H1 (cell line): Measurements from ENCODE around the gene NHERF2. TPM values are rescaled to one million over a fixed set of nuclear protein-coding genes. Genes with fewer than 3 reads are reported as not detected.

Experiments used
- CTCF ChIA-PET: fragments of 300-600 bp; sonication (Branson Sonifier 250); formaldehyde crosslinking; loops from one replicate; lab custom pipeline; 2021; ENCODE audit not compliant: partially characterized antibody; lab: Charles Lee
- POLR2A ChIA-PET: fragments of 300-600 bp; sonication (Branson Sonifier 250); formaldehyde crosslinking; loops from one replicate; lab custom pipeline; 2021; ENCODE audit warnings: inconsistent platforms; ENCODE audit not compliant: partially characterized antibody; lab: Charles Lee
- DNase-seq, 2 experiments: peaks; one replicate each; pipeline versions ENCODE4 v3.0.0 to v3.0.0-alpha.2; 2010 to 2022; ENCODE audit warnings: low spot score in 2 of 2, low read depth in 1 of 2, mixed read lengths in 1 of 2
- FAIRE-seq: peaks from 2 replicates; lab custom pipeline; 2011; peaks lifted over from hg19 to GRCh38; lab: Jason Lieb, UNC
- H2AFZ ChIP-seq: 2 replicates; pipeline ENCODE4 v1.8.1; 2012; ENCODE audit warnings: low read length, inconsistent platforms
- H2AK5ac ChIP-seq: 2 replicates; pipeline ENCODE4 v1.6.1; 2013; ENCODE audit warnings: low read depth, low read length
- H2BK120ac ChIP-seq: replicated peaks from 2 replicates; pipeline ENCODE3; 2013; ENCODE audit warnings: low read depth, low read length, inconsistent platforms
- H2BK12ac ChIP-seq: 2 replicates; pipeline ENCODE4 v1.6.1; 2013; ENCODE audit warnings: low read depth, low read length
- H2BK15ac ChIP-seq: 2 replicates; pipeline ENCODE4 v1.6.1; 2013; ENCODE audit warnings: low read length
- H2BK20ac ChIP-seq: 2 replicates; pipeline ENCODE4 v1.6.1; 2013; ENCODE audit warnings: low read length
- H2BK5ac ChIP-seq: 2 replicates; pipeline ENCODE4 v1.6.1; 2013; ENCODE audit warnings: low read depth, low read length
- H3K14ac ChIP-seq: 2 replicates; pipeline ENCODE4 v1.6.1; 2013; ENCODE audit warnings: inconsistent platforms; ENCODE audit not compliant: insufficient read length
- H3K18ac ChIP-seq: 2 replicates; pipeline ENCODE4 v1.6.1; 2013; ENCODE audit warnings: low read length; ENCODE audit errors: extremely low read depth
- H3K23ac ChIP-seq: 2 replicates; pipeline ENCODE4 v1.6.1; 2013; ENCODE audit warnings: inconsistent platforms; ENCODE audit not compliant: insufficient read length
- H3K23me2 ChIP-seq: 2 replicates; pipeline ENCODE4 v1.6.1; 2013; ENCODE audit warnings: low read depth, low read length
- H3K27ac ChIP-seq: 2 replicates; pipeline ENCODE4 v1.6.1; 2011; ENCODE audit warnings: low read depth, low read length, inconsistent platforms
- H3K27me3 ChIP-seq, 4 experiments: replicated peaks in 1 of 4; 1 replicate in 1 of 4; 2 replicates in 3 of 4; pipeline versions ENCODE4 v1.6.1 to v1.8.1; 2011 to 2013; ENCODE audit warnings: low read length in 3 of 4, mild to moderate bottlenecking in 3 of 4, inconsistent platforms in 2 of 4, mixed read lengths in 2 of 4, moderate library complexity in 1 of 4; ENCODE audit not compliant: control insufficient read depth in 3 of 4, insufficient read depth in 3 of 4; ENCODE audit errors: extremely low read depth in 1 of 4
- H3K36me3 ChIP-seq, 4 experiments: 2 replicates each; pipeline versions ENCODE4 v1.6.1 to v1.8.1; 2011 to 2013; ENCODE audit warnings: mild to moderate bottlenecking in 4 of 4, low read length in 3 of 4, moderate library complexity in 2 of 4, control low read depth in 1 of 4, inconsistent platforms in 1 of 4; ENCODE audit not compliant: insufficient read depth in 4 of 4, control insufficient read depth in 2 of 4
- H3K4ac ChIP-seq: replicated peaks from 2 replicates; pipeline ENCODE3; 2013; ENCODE audit warnings: low read length, low read depth, mixed read lengths, inconsistent platforms; ENCODE audit not compliant: insufficient read length
- H3K4me1 ChIP-seq, 4 experiments: replicated peaks in 1 of 4; 1 replicate in 1 of 4; 2 replicates in 3 of 4; pipeline versions ENCODE4 v1.6.1 to v1.8.1; 2011 to 2013; ENCODE audit warnings: low read length in 3 of 4, inconsistent platforms in 2 of 4, mixed read lengths in 1 of 4; ENCODE audit not compliant: insufficient read depth in 4 of 4, control insufficient read depth in 3 of 4
- H3K4me2 ChIP-seq, 2 experiments: 2 replicates each; pipeline versions ENCODE4 v1.6.1 to v1.8.1; 2011 to 2013; ENCODE audit warnings: low read depth in 2 of 2, low read length in 2 of 2, control low read depth in 1 of 2, inconsistent platforms in 1 of 2, mild to moderate bottlenecking in 1 of 2; ENCODE audit not compliant: insufficient read depth in 1 of 2
- H3K4me3 ChIP-seq, 4 experiments: fragments of 200-600, 300-600 bp in 1 of 4; sonication (generic), shearing (Covaris generic), sonication (Bioruptor Twin) in 1 of 4; 2 replicates each; pipeline versions ENCODE4 v1.5.1 to v1.8.1; 2011 to 2016; ENCODE audit warnings: low read length in 4 of 4, low read depth in 3 of 4, control low read depth in 2 of 4, inconsistent platforms in 2 of 4, mild to moderate bottlenecking in 2 of 4, mixed read lengths in 1 of 4, moderate library complexity in 1 of 4; ENCODE audit not compliant: insufficient read depth in 2 of 4; ENCODE audit errors: extremely low read depth in 1 of 4
- H3K56ac ChIP-seq: replicated peaks from 2 replicates; pipeline ENCODE3; 2013; ENCODE audit warnings: low read depth, mild to moderate bottlenecking, mixed read lengths, low read length, inconsistent platforms; ENCODE audit not compliant: insufficient read length
- H3K79me1 ChIP-seq: 2 replicates; pipeline ENCODE4 v1.6.1; 2013; ENCODE audit warnings: low read depth, low read length, control low read depth
- H3K79me2 ChIP-seq, 2 experiments: 2 replicates each; pipeline versions ENCODE4 v1.6.1 to v1.8.1; 2012 to 2013; ENCODE audit warnings: low read length in 2 of 2, mild to moderate bottlenecking in 2 of 2, inconsistent platforms in 1 of 2; ENCODE audit not compliant: insufficient read depth in 2 of 2, control insufficient read depth in 1 of 2
- H3K9ac ChIP-seq, 4 experiments: replicated peaks in 1 of 4; 1 replicate in 1 of 4; 2 replicates in 3 of 4; pipeline versions ENCODE4 v1.6.1 to v1.8.1; 2011 to 2013; ENCODE audit warnings: low read depth in 3 of 4, low read length in 3 of 4, control low read depth in 2 of 4, mild to moderate bottlenecking in 2 of 4, moderate library complexity in 2 of 4, inconsistent platforms in 1 of 4; ENCODE audit errors: extremely low read depth in 1 of 4
- H3K9me3 ChIP-seq, 2 experiments: 2 replicates each; pipeline versions ENCODE4 v1.6.1 to v1.8.1; 2012 to 2013; ENCODE audit warnings: mild to moderate bottlenecking in 2 of 2, moderate library complexity in 2 of 2, control low read depth in 1 of 2, inconsistent platforms in 1 of 2, low read depth in 1 of 2, low read length in 1 of 2, mixed read lengths in 1 of 2; ENCODE audit not compliant: insufficient read depth in 2 of 2
- H4K20me1 ChIP-seq, 2 experiments: replicated peaks in 1 of 2; 2 replicates each; pipeline versions ENCODE3 to v1.8.1; 2011 to 2013; ENCODE audit warnings: inconsistent platforms in 2 of 2, low read length in 2 of 2, mild to moderate bottlenecking in 1 of 2; ENCODE audit not compliant: insufficient read depth in 2 of 2, control insufficient read depth in 1 of 2
- H4K5ac ChIP-seq: 2 replicates; pipeline ENCODE4 v1.6.1; 2013; ENCODE audit warnings: low read length, low read depth, mixed read lengths, inconsistent platforms; ENCODE audit not compliant: insufficient read length
- H4K8ac ChIP-seq: 2 replicates; pipeline ENCODE4 v1.8.0; 2013; ENCODE audit warnings: mild to moderate bottlenecking, moderate library complexity, low read length, inconsistent platforms; ENCODE audit not compliant: insufficient read depth; ENCODE audit errors: extremely low read depth
- H4K91ac ChIP-seq: replicated peaks from 2 replicates; pipeline ENCODE3; 2013; ENCODE audit warnings: low read length, mixed read lengths, inconsistent platforms; ENCODE audit not compliant: insufficient read length
- ASH2L ChIP-seq: fragments of 200-600, 300-600 bp; sonication (generic); IDR thresholded peaks from one replicate; pipeline ENCODE4 v1.7.1; 2017; ENCODE audit warnings: low read length
- CREB1 ChIP-seq: IDR thresholded peaks from 2 replicates; pipeline ENCODE4 v1.6.1; 2012; ENCODE audit warnings: inconsistent platforms
- EGR1 ChIP-seq: IDR thresholded peaks from 2 replicates; pipeline ENCODE4 v1.6.1; 2011; ENCODE audit warnings: low read depth, low read length, borderline replicate concordance
- JUN ChIP-seq: IDR thresholded peaks from 2 replicates; pipeline ENCODE4 v1.6.1; 2011; ENCODE audit warnings: low read depth, mild to moderate bottlenecking, improper control_type of control experiment, low read length
- KDM4A ChIP-seq: IDR thresholded peaks from one replicate; pipeline ENCODE4 v1.7.1; 2012; ENCODE audit warnings: low read depth, mild to moderate bottlenecking, moderate library complexity, low read length, inconsistent platforms; ENCODE audit not compliant: severe bottlenecking
- POU5F1 ChIP-seq: IDR thresholded peaks from 2 replicates; pipeline ENCODE4 v1.6.1; 2011; ENCODE audit warnings: low read depth, mild to moderate bottlenecking, low read length, moderate library complexity
- RXRA ChIP-seq: IDR thresholded peaks from 2 replicates; pipeline ENCODE4 v1.6.1; 2011; ENCODE audit warnings: low read depth, mild to moderate bottlenecking, low read length, moderate library complexity; ENCODE audit not compliant: insufficient read depth
- SIRT6 ChIP-seq: IDR thresholded peaks from one replicate; pipeline ENCODE4 v1.7.1; 2012; ENCODE audit warnings: low read length, inconsistent platforms
- SP2 ChIP-seq: IDR thresholded peaks from 2 replicates; pipeline ENCODE4 v1.6.1; 2012; ENCODE audit warnings: mild to moderate bottlenecking, low read length, inconsistent platforms
- WGBS, 2 experiments: shearing (Covaris generic) in 1 of 2; methylation state at CpG; one replicate each; pipeline versions ENCODE4 v1.1.6 to v1.1.7; 2013 to 2015; ENCODE audit warnings: low lambda C conversion rate in 2 of 2, mixed read lengths in 2 of 2, inconsistent platforms in 1 of 2, low coverage in 1 of 2, missing lambda C conversion rate in 1 of 2; ENCODE audit not compliant: insufficient replicate concordance in 2 of 2, insufficient coverage in 1 of 2, insufficient read length in 1 of 2; ENCODE audit errors: extremely low coverage in 1 of 2, missing lambda C conversion rate in 1 of 2; 5-methylcytosine and 5-hydroxymethylcytosine counted together
- polyA plus RNA-seq, 7 experiments: library from polyadenylated mRNA; depleted of rRNA in 3 of 7; stranded (reverse) in 5 of 7; unstranded in 2 of 7; fragments of >200 nt in 5 of 7; fragments of 200-250 nt in 2 of 7; gene quantifications; 1 replicate in 5 of 7; 2 replicates in 1 of 7; 4 replicates in 1 of 7; pipeline versions ENCODE4 v1.2.1 to v1.2.3, GENCODE V29; 2011 to 2013; ENCODE audit warnings: missing spikeins in 2 of 7, mixed read lengths in 2 of 7
- total RNA-seq: library from RNA; stranded (reverse); fragmentation: NEBNext Ultra II Directional; extraction: Animal tissue kit (Norgen Biotek cat#: 25700); gene quantifications from 2 replicates; pipeline ENCODE4 v1.2.1, GENCODE V29; 2021
- TF ChIP-seq, protein P1 (sequence below): IDR thresholded peaks from 2 replicates; pipeline ENCODE4 v1.6.1; 2011; ENCODE audit warnings: low read depth, mild to moderate bottlenecking, low read length; ENCODE audit not compliant: insufficient read depth

Gene NHERF2
- total and polyA plus RNA-seq, 2 of the 8 experiments (the other 6 are each of a cell fraction or from before 2014, with no cell fraction given), result 13.9 to 19.3 TPM

DNA sequence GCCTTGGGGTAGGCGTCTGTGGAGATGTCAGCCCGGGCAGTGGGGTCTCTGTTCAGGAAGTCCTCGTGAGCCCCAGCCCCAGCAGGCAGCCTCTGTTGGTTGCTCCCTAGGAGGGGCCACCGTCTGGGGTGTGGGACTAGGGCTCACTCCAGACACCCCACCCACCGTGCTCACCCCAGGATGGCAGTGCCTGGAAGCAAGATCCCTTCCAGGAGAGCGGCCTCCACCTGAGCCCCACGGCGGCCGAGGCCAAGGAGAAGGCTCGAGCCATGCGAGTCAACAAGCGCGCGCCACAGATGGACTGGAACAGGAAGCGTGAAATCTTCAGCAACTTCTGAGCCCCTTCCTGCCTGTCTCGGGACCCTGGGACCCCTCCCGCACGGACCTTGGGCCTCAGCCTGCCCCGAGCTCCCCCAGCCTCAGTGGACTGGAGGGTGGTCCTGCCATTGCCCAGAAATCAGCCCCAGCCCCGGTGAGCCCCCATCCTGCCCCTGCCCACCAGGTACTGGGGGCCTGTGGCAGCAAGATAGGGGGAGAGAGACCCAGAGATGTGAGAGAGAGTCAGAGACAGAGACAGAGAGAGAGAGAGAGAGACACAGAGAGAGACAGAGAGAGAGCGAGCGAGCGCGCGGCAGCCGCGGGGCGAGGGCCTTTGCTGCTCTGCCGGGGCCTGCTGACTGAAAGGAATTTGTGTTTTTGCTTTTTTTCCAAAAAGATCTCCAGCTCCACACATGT is 11.1 kb downstream of the NHERF2 start:
- Histone ChIP-seq H4K5ac (no peak overlapping the region), H3K4ac (no peak overlapping the region), H3K56ac (no peak overlapping the region), H2BK12ac (no peak overlapping the region), H3K4me3 (no peak overlapping the region), H3K4me2 (no peak overlapping the region), H3K4me1 (peaks cover 0 to 4% (median 0%) of the 10 kb centered on the region in 4 experiments; a peak in 4 of 7 replicates), H3K79me1 (no peaks in the 10 kb centered on the region), H3K79me2 (no peaks in the 10 kb centered on the region), H2BK5ac (no peak overlapping the region), H4K8ac (no peak overlapping the region), H3K27me3 (no peaks in the 10 kb centered on the region), H3K9me3 (no peaks in the 10 kb centered on the region), H3K9ac (no peak overlapping the region), H3K27ac (no peak overlapping the region), H4K20me1 (peaks cover 0 to 2% of the 10 kb centered on the region in 2 experiments), H2BK15ac (no peak overlapping the region), H2AK5ac (no peak overlapping the region), H3K36me3 (no peaks in the 10 kb centered on the region), H2BK120ac (no peak overlapping the region), H2BK20ac (no peak overlapping the region), H3K18ac (no peak overlapping the region), H3K23me2 (no peaks in the 10 kb centered on the region), H4K91ac (no peak overlapping the region), H3K23ac (no peak overlapping the region), H3K14ac (no peak overlapping the region), H2AFZ (no peak overlapping the region)
- FAIRE-seq, result no peak
- 96% methylated on average over 22 of the region's 29 CpGs; no CpG with 5 or more reads in 1 of the 2 experiments for WGBS, 2 experiments
- CTCF ChIA-PET, result interaction anchor here (0.8 to 3.0 kb wide), 5 partner anchors 9 to 26 kb away, joined by 3 to 14 read pairs (median 3); partner anchors contain the start of genes NTHL1 and TSC2
- POLR2A ChIA-PET, result interaction anchor here (0.9 to 3.1 kb wide), 4 partner anchors 10 to 117 kb away, joined by 3 to 14 read pairs (median 5); partner anchors contain the start of genes NTHL1, TRAF7 and TSC2
- TF ChIP-seq SP2 (no peak), EGR1 (no peak), CREB1 (no peak), POU5F1 (no peak), KDM4A (no peak), ASH2L (no peak), RXRA (no peak), SIRT6 (no peak), JUN (no peak)
- TF ChIP-seq, protein P1, sequence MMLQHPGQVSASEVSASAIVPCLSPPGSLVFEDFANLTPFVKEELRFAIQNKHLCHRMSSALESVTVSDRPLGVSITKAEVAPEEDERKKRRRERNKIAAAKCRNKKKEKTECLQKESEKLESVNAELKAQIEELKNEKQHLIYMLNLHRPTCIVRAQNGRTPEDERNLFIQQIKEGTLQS, result no peak
- no peak for DNase-seq
